Activated T-cell treated with anti-CD3 and anti-CD28 coated beads, Interleukin-2, amount 50 U/mL, for 72 hours (primary cell): ENCODE measurements around the gene H3-3A. TPM values are rescaled to one million over a fixed set of nuclear protein-coding genes. Genes with fewer than 3 reads are reported as not detected.
A peak's percentile ranks its signal among the peaks of the same experiment; 100 is the strongest.

Experiments
- ATAC-seq, 2 donors: fragments of 150-1000 bp; cut with Tn5 transposase; replicated peaks in 1 of 2; 2 replicates each; pipeline ENCODE4 v1.10.0; 2021; ENCODE audit warnings: moderate library complexity in 2 of 2, mild to moderate bottlenecking in 1 of 2
- DNase-seq, 2 donors: peaks; one replicate each; pipeline ENCODE4 v3.0.0; 2021 to 2022; ENCODE audit warnings: mixed read lengths in 1 of 2
- H3K27ac Mint-ChIP-seq: one replicate; pipeline ENCODE4 v1.8.0; 2022; ENCODE audit warnings: mild to moderate bottlenecking, moderate library complexity, mixed read lengths
- H3K27me3 Mint-ChIP-seq: one replicate; pipeline ENCODE4 v1.8.0; 2022; ENCODE audit warnings: low read depth, mixed read lengths
- H3K36me3 Mint-ChIP-seq, 2 donors: one replicate each; pipeline ENCODE4 v1.8.0; 2022; ENCODE audit warnings: mixed read lengths in 2 of 2, mild to moderate bottlenecking in 1 of 2; ENCODE audit not compliant: insufficient read depth in 2 of 2
- H3K4me1 Mint-ChIP-seq: one replicate; pipeline ENCODE4 v1.8.0; 2022; ENCODE audit warnings: low read depth, mixed read lengths
- H3K4me3 Mint-ChIP-seq, 2 donors: one replicate each; pipeline ENCODE4 v1.8.0; 2022; ENCODE audit warnings: mild to moderate bottlenecking in 2 of 2, mixed read lengths in 2 of 2, moderate library complexity in 2 of 2
- H3K9me3 Mint-ChIP-seq, 2 donors: one replicate each; pipeline ENCODE4 v1.8.0; 2022; ENCODE audit warnings: mixed read lengths in 2 of 2
- total RNA-seq, 2 donors: library from RNA; stranded (reverse); gene quantifications; one replicate each; pipeline ENCODE4 v1.2.3, GENCODE V29; 2022

The H3-3A gene
- total RNA-seq, 2 donors from 2014 or later: 231 to 239 TPM

DNA sequence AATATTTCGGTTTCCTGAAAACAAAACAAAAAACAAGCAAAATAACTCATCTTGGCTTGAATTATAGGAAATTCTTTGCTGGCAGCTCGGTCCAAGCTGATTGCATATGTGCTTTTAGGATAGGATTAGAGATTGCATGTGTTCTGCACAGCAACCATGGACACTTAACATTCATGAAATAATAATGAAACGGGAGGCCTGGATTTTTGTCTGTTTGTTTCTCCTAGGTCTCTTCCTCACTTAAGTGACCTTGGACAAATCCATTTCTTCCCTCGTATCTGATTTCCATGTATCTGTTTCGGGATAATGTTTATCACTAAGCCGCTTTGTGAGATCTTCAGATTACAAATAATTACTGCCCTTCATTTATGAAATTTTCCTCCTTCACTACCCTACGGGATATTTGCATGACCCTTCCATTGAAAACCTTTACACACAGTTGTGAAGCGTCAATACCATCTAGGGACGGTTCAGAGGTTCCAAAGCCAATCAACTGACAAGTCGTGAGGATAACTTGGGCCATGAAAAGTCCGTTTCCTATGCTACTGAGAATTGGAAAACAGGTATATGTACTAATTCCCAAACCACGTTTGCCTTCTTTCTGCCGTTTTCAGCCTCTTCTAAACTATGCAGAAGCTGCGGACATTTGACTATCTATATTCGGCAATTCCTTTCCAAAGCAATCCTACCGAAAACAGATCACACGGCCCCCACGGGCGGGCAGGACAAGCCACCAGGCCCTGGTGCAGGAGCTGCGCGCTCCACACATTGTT, 1.3 kb upstream of the H3-3A start:
- no peaks in the 10 kb centered on the region for H3K27me3 Mint-ChIP-seq
- ATAC-seq (no peak), DNase-seq (no peak)
- no peaks in the 10 kb centered on the region for H3K9me3 Mint-ChIP-seq
- H3K36me3 Mint-ChIP-seq: peaks cover 16 to 27% of the 10 kb centered on the region in 2 donors
- H3K4me3 Mint-ChIP-seq: peak overlapping the region; percentile 92 to 97
- peaks cover 27% of the 10 kb centered on the region for H3K4me1 Mint-ChIP-seq
- H3K27ac Mint-ChIP-seq: peak overlapping the region; percentile 88

DNA sequence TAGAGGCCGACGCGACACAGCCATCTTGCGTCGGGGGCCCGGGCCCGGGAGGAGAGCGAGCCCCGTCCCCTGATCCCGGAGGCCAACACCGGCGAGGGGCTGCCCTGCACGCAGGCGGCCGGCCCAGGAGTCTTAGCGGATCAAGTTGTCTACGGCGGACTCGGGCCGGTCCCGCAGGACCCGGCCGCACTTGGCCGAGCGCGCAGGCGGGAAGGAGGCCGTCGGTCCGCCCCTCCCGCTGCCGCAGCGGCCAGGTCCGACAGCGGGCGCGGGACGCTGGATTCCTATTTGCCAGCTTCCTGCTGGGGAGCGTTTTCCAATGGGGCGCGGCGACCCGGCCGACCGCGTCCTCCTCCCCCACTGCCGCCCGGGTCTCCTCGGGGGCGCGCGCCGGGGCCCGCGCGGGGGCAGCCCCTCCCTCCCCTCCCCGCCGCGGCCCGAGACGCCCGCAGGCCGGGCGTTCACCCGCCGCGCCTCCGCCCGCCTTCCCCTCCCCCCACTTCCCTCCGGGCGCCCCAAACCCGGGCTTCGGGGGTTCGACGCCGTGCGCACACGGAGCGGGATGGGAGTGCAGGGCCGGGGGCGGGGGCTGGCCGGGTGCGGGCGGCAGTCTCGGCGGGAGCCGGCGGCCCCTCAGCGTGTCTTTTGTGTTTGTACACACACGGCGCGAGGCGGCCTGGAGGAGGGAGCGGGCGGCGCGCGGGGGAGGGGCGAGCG, 517 bp upstream of the H3-3A start:
- no peaks in the 10 kb centered on the region for H3K27me3 Mint-ChIP-seq
- DNase-seq: peak; percentile 46 to 72
- H3K36me3 Mint-ChIP-seq: peaks cover 20 to 31% of the 10 kb centered on the region in 2 donors
- peak overlapping the region; percentile 88 for H3K27ac Mint-ChIP-seq
- peak overlapping the region; percentile 100 for H3K4me3 Mint-ChIP-seq
- peak; percentile 46 to 54 for ATAC-seq
- H3K4me1 Mint-ChIP-seq: peaks cover 34% of the 10 kb centered on the region
- no peaks in the 10 kb centered on the region for H3K9me3 Mint-ChIP-seq

DNA sequence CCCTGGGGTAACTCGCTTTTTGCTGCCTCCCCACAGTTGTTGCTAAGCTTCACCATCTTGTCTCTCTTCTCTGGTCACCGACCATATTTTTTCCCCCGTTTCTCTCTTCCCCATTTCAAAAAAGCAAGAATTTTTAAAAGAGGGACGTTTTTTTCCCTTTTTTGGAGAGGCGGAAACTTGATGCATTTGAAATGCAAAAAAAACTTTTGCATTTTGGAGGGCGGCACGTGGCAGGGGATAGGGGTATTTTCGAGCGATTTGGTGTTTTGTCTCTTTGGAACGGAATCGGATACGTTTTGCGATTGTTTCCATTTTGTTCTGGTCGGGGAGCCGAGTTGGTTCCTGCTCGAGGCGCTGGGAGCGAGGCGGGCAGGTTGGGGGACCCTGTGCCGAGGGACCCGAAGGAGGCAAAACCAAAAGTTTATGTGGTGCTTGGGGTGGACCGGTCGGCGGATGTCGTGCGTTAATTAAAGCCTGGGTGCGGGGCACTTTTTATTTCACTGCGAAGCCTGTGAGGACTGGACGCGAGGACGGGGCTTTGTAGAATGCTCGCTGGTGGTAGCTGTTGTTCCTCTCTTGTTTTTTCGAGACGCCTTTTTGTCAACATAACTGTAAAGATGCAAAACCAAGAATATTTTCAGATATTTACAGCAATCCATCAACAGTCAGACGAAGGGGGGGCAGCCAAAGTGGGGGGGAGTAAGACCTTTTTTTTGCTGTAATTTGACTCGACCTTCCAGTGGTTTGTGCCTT, 884 bp downstream of the H3-3A start:
- DNase-seq: peak; percentile 38 to 53
- no peaks in the 10 kb centered on the region for H3K27me3 Mint-ChIP-seq
- H3K9me3 Mint-ChIP-seq: no peaks in the 10 kb centered on the region
- H3K4me1 Mint-ChIP-seq: peaks cover 48% of the 10 kb centered on the region
- H3K27ac Mint-ChIP-seq: peak overlapping the region; percentile 96
- H3K36me3 Mint-ChIP-seq: peaks cover 20 to 45% of the 10 kb centered on the region in 2 donors
- H3K4me3 Mint-ChIP-seq: peak overlapping the region; percentile 100
- ATAC-seq: peak; percentile 32 to 35

DNA sequence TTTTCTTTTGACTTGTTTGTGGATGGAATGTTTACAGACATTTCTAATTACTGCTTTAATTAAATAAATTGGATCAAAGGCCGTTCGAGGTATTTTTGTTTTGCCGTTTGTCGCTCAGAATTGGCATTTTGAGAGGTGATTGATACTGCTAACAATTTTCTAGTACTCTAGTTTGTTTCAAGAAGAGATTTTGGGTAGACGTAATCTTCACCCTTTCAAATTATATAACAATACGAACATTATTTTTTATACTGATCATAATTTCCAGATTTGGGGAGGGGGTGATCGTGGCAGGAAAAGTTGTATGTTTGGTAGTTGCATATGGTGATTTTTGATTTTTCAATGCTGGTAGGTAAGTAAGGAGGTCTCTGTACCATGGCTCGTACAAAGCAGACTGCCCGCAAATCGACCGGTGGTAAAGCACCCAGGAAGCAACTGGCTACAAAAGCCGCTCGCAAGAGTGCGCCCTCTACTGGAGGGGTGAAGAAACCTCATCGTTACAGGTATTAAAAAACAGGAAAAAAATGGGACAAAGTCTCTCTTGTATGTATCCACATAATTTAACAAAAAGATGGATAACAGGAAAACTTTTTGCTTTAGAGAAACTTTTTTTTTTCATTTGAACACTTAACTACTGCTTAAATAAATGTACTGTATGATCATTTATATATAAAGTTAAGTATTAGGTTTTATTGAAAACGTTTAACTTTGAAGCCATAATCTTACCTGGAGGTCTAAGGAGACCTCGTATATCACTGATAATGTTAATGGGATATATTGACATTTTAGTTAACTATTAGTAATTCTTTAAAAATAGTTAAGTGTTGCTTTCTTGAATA, 1.7 kb downstream of the H3-3A start:
- peaks cover 24 to 50% of the 10 kb centered on the region in 2 donors for H3K36me3 Mint-ChIP-seq
- H3K4me1 Mint-ChIP-seq: peaks cover 56% of the 10 kb centered on the region
- H3K27ac Mint-ChIP-seq: peak overlapping the region; percentile 96
- H3K9me3 Mint-ChIP-seq: no peaks in the 10 kb centered on the region
- peak overlapping the region; percentile 100 for H3K4me3 Mint-ChIP-seq
- no peaks in the 10 kb centered on the region for H3K27me3 Mint-ChIP-seq
- DNase-seq (peak; percentile 14 to 28), ATAC-seq (no peak)

DNA sequence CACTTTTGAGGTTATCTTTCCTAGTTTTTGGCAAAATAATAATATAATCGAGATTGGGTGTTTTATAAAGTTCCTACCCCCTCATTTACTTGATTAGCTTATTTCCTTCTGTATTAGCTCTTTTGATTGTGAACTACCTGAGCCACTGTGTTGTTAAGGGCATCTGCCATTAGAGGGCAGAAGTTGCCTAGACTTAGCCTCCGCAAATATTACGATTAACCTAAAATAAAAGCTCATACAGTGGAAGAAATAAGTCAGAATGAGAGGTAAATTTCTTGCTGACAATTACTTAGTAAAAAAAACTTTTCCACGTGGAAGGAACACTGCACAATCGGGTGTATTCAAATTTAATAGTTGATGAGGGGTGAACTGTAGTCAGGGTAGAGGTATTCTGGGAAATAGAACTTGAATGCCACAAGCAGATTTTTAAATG, 2.3 kb downstream of the H3-3A start:
- Mint-ChIP-seq H3K4me3 (peak overlapping the region; percentile 86 to 97), H3K27ac (peak overlapping the region; percentile 93), H3K4me1 (peaks cover 63% of the 10 kb centered on the region), H3K9me3 (no peaks in the 10 kb centered on the region), H3K36me3 (peaks cover 22 to 47% of the 10 kb centered on the region in 2 donors), H3K27me3 (no peaks in the 10 kb centered on the region)
- ATAC-seq (no peak), DNase-seq (peak in 1 of 2 donors; percentile 37)

DNA sequence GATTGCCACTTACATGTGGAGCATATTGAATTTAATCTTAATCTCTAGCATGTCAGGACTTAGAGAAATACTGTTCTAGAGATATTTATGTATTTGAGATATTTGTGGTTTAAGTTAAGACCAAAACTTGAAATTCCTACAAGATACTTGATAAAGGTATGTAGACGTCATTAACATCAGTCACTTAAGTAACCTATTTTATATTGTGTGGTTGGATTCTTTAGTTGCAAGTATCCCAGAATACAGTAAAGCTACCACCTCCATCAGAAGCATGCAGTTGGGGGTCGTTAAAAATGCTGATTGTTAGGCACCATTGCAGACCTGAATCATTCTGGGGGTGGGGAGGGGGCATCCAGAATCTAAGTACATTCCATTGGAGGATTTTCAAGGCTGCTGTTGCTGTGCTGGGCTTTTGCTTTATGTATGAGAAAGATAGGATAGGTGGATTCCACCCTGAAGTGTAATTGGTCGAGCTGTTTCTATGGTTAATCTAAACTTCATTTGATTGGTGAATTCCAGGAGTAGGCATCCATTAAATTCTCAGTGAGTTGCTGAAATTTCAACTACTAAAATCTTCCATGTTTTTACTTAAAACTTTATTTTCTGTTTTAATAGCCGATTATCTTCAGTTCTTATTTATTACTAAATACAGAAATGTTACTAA, 4.0 kb downstream of the H3-3A start:
- Mint-ChIP-seq H3K27ac (peak overlapping the region; percentile 85), H3K4me1 (peaks cover 69% of the 10 kb centered on the region)

DNA sequence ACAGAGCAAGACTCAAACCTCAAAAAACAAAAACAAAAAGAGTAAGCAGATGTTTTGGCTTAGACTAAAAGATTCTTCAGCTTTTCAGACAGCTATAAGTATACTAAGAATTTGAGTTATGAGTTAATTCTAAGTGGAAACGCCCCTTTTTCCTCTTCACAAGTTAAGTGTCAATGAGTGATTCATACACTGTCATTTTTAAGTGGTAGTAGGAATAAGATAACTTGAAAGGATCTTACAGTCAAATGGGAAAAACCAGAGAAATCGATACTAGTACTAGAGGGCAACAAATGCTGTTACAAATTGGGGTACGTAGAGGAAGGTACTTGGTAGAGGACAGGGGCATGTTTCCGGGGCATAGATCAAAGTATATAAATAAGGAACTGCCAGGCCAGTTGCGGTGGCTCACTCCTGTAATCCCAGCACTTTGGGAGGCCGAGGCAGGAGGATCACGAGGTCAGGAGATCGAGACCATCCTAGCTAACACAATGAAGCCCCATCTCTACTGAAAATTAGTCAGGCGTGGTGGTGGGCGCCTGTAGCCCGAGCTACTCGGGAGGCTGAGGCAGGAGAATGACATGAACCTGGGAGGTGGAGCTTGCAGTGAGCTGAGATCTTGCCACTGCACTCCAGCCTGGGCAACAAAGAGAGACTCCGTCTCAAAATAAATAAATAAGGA, 7.4 kb downstream of the H3-3A start:
- Mint-ChIP-seq H3K27me3 (no peaks in the 10 kb centered on the region), H3K27ac (peak overlapping the region; percentile 72), H3K4me3 (peak overlapping the region; percentile 50 to 54), H3K36me3 (peaks cover 21 to 61% of the 10 kb centered on the region in 2 donors), H3K4me1 (peaks cover 63% of the 10 kb centered on the region), H3K9me3 (no peaks in the 10 kb centered on the region)
- ATAC-seq: peak; percentile 87 to 90
- no peak for DNase-seq

More for the DNA sequence above, 4.0 kb downstream of the H3-3A start:
- Mint-ChIP-seq H3K36me3 (peaks cover 27 to 59% of the 10 kb centered on the region in 2 donors), H3K27me3 (no peaks in the 10 kb centered on the region), H3K9me3 (no peaks in the 10 kb centered on the region), H3K4me3 (peak overlapping the region; percentile 86 to 97)
- ATAC-seq: no peak
- DNase-seq: no peak

DNA sequence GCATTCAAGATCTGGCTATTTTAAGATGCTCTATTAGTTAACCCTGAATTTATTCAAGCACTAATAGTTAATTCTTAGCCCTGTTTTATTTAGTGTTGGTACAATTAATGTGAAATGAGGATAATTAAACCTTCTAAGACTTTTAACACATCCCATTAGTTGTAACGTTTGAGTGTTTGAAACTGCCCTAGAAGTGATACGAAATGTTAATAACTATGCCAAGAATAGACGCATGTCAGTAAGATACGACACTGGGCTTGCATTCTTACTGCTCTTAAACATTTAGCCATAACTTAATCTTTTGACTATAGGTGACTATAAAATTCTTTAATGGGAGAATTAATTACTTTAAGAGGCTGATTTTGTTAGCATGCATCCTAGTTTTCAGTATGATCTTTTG, 9.8 kb downstream of the H3-3A start:
- Mint-ChIP-seq H3K4me3 (no peak overlapping the region), H3K36me3 (peaks cover 12 to 42% of the 10 kb centered on the region in 2 donors), H3K9me3 (no peaks in the 10 kb centered on the region), H3K27me3 (no peaks in the 10 kb centered on the region), H3K27ac (no peak overlapping the region), H3K4me1 (peaks cover 39% of the 10 kb centered on the region)
- DNase-seq (no peak), ATAC-seq (no peak)

DNA sequence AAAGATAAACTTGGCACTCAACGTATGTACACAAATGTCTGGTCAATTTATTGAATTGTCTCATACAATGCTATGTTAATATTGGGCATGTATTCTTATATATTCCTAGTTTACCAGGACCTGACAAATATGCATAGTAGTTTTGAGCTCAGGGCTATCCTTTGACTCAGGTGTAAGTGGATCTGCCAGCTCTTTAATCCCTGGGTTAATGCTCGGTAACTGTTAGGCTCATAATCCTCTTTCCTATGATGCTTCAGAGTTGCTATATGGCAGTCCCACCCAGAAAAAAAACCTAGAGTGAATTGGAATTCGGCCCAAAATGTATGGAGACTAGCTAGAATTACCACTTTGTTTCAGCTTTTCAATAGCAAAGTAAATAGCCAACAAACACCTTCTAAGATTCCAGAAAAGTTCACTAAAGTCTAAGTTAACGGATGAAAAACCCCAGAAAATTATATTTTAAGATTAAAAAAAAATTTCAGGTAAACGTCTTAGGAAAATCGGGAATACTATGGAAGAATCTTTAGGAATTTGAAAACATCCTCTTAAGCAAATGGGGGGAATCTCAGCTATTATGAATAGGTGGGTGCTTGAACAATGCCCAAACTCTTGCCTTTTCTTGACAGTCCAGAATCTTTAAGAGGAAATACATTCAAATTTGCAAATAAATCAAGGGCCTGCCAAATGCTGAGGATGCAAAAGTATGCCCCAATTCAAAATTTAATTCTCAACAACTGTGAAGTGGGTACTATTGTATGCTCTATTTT, 10.9 kb downstream of the H3-3A start:
- H3K4me3 Mint-ChIP-seq: no peak overlapping the region
- H3K9me3 Mint-ChIP-seq: no peaks in the 10 kb centered on the region
- DNase-seq (no peak), ATAC-seq (no peak)
- no peak overlapping the region for H3K27ac Mint-ChIP-seq
- peaks cover 29% of the 10 kb centered on the region for H3K4me1 Mint-ChIP-seq
- H3K36me3 Mint-ChIP-seq: peaks cover 12 to 32% of the 10 kb centered on the region in 2 donors
- H3K27me3 Mint-ChIP-seq: no peaks in the 10 kb centered on the region

DNA sequence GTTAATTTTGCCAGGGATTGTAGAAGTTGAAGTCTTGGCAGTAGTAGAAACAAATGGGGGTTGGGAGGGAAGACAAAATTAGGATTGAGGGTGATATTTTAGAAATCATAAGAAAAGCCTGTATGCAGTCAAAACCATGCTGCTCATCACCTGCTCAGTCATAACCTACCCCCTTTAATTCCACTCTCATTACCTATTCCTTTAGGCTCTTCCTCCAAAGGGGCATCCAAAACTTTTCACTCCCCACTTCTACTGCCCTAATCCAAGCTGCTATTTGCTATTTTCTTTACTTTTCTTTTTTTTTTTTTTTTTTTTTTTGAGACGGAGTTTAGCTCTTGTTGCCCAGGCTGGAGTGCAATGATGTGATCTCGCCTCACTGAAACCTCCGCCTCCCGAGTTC, 11.5 kb downstream of the H3-3A start:
- H3K27ac Mint-ChIP-seq: no peak overlapping the region
- H3K36me3 Mint-ChIP-seq: peaks cover 8 to 26% of the 10 kb centered on the region in 2 donors

DNA sequence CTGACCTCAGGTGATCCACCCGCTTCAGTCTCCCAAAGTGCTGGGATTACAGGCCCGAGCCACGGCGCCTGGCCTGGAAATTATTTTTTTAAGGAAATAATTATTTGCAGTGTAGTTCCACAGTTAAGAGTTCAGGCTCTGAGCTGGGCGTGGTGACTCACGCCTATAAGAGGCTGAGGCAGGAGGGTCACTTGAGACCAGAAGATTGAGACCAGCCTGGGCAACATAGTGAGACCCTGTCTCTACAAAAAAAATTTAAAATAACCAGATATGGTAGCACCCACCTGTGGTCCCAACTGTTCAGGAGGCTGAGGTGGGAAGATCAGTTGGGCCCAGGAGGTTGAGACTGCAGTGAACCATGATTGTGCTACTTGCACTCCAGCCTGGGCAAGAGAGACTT, 13.9 kb downstream of the H3-3A start:
- DNase-seq (no peak), ATAC-seq (peak; percentile 22 to 27)
- Mint-ChIP-seq H3K27ac (peak overlapping the region; percentile 66), H3K4me1 (no peaks in the 10 kb centered on the region), H3K9me3 (no peaks in the 10 kb centered on the region), H3K27me3 (no peaks in the 10 kb centered on the region), H3K36me3 (peaks cover 3 to 12% of the 10 kb centered on the region in 2 donors), H3K4me3 (no peak overlapping the region)

More for the DNA sequence above, 11.5 kb downstream of the H3-3A start:
- Mint-ChIP-seq H3K27me3 (no peaks in the 10 kb centered on the region), H3K4me3 (no peak overlapping the region), H3K4me1 (peaks cover 22% of the 10 kb centered on the region), H3K9me3 (no peaks in the 10 kb centered on the region)
- no peak for ATAC-seq
- DNase-seq: no peak
